Measurements from ENCODE around the gene RALY.

DNA sequence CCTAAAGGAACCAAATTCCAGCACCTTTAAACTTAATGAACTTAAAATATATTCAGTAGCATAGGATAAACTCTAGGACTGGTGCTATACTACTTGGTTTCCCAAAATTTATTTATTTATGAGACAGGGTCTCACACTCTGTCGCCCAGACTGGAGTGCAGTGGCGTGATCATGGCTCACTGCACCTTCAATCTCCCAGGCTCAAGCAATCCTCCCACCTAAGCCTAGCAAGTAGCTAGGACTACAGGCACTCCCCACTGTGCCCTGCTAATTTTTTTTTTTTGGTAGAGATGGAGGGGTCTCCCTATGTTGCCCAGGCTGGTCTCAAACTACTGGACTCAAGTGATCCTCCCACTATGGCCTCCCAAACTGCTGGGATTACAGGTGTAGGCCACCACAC lies 96.9 kb downstream of the RALY start:
- TF ChIP-seq MEF2A (IDR thresholded peaks at IDR 0.05; ENCODE audit: insufficient read depth, low read depth, low read length) = no peak
- TF ChIP-seq ESRRA (IDR thresholded peaks at IDR 0.05; ENCODE audit: low read length) = no peak
- TF ChIP-seq KDM1A (IDR thresholded peaks at IDR 0.05; ENCODE audit: borderline replicate concordance) = no peak

Data from GM12878 (cell line).